Right ventricle myocardium inferior (tissue), 1 donor: ENCODE measurements around the gene RPS2. TPM values are rescaled to one million over a fixed set of nuclear protein-coding genes. Genes with fewer than 3 reads are reported as not detected.
A peak's percentile ranks its signal among the peaks of the same experiment; 100 is the strongest.

Experiments used
- ATAC-seq: fragments of 200-7000 bp; cut with Tn5 transposase; one replicate; pipeline ENCODE4 v1.9.1; 2020; ENCODE audit warnings: mild to moderate bottlenecking, moderate library complexity
- DNase-seq: peaks from one replicate; pipeline ENCODE4 v3.0.0; 2021; ENCODE audit errors: missing footprints
- intact Hi-C: fragments of 100-400 bp; cut with DNase I; formaldehyde crosslinking; loops from one replicate; pipeline ENCODE4 v1.11.0; 2022
- total RNA-seq: library from RNA; stranded (reverse); fragmentation: NEBNext Ultra II Directional; extraction: Animal tissue kit (Norgen Biotek cat#: 25700); gene quantifications from one replicate; pipeline ENCODE4 v1.2.1, GENCODE V29; 2021
- donor health status: DM: no; HTN: yes; CAD: no; lungs with severe emphysema.

Gene RPS2
- total RNA-seq, 1 donor from 2014 or later: 907 TPM

GRCh38 chr16:2001456-2002355 is 37.1 kb upstream of the RPS2 start:
- no peak for DNase-seq
- intact Hi-C loops: no loop called here
- no peak for ATAC-seq

- intact Hi-C loops: no loop called here
Measured at GRCh38 chr16:2001035-2001434, 36.4 kb upstream of the RPS2 start.

GRCh38 chr16:1999866-2000514 is 35.4 kb upstream of the RPS2 start:
- ATAC-seq (no peak), DNase-seq (no peak)
- intact Hi-C loops: no loop called here

More at GRCh38 chr16:2001035-2001434, 36.4 kb upstream of the RPS2 start:
- ATAC-seq: no peak
- DNase-seq: no peak

GRCh38 chr16:1998852-1999801 is 34.5 kb upstream of the RPS2 start:
- DNase-seq (no peak), ATAC-seq (no peak)
- intact Hi-C loops: no loop called here

- ATAC-seq (no peak), DNase-seq (no peak)
- intact Hi-C loops: no loop called here
Measured at GRCh38 chr16:1998360-1998835, 33.8 kb upstream of the RPS2 start.

GRCh38 chr16:1997494-1998359 is 33.1 kb upstream of the RPS2 start:
- DNase-seq (no peak), ATAC-seq (peak; percentile 14)
- intact Hi-C loops: no loop called here

- ATAC-seq: no peak
- intact Hi-C loops: no loop called here
- DNase-seq: no peak
Measured at GRCh38 chr16:1993731-1994131, 29.1 kb upstream of the RPS2 start.

- DNase-seq: no peak
- ATAC-seq: no peak
- intact Hi-C loops: no loop called here
Measured at GRCh38 chr16:1992704-1993317, 28.2 kb upstream of the RPS2 start.

GRCh38 chr16:1991948-1992703 is 27.5 kb upstream of the RPS2 start:
- DNase-seq (peak; percentile 98), ATAC-seq (peak; percentile 92)
- intact Hi-C loops: no loop called here

- no peak for ATAC-seq
- DNase-seq: no peak
- intact Hi-C loops: no loop called here
Measured at GRCh38 chr16:1991588-1991947, 26.9 kb upstream of the RPS2 start.

- DNase-seq (peak; percentile 46), ATAC-seq (no peak)
- intact Hi-C loops: no loop called here
Measured at GRCh38 chr16:1991135-1991551, 26.5 kb upstream of the RPS2 start.

GRCh38 chr16:1990351-1991134 is 25.9 kb upstream of the RPS2 start:
- DNase-seq (peak; percentile 59), ATAC-seq (no peak)
- intact Hi-C loops: no loop called here

GRCh38 chr16:1990101-1990350 is 25.4 kb upstream of the RPS2 start:
- no peak for ATAC-seq
- intact Hi-C loops: no loop called here
- DNase-seq: no peak

GRCh38 chr16:1989209-1990100 is 24.8 kb upstream of the RPS2 start, which contains the start of gene SYNGR3:
Gene SYNGR3, plus strand, starts transcription at chr16:1989970. Its CDS starts 133 bp downstream, at chr16:1990103.
- intact Hi-C loops: no loop called here
- DNase-seq (peak; percentile 56), ATAC-seq (no peak)

- no peak for ATAC-seq
- intact Hi-C loops: no loop called here
- peak; percentile 56 for DNase-seq
Measured at GRCh38 chr16:1987198-1987597, 22.6 kb upstream of the RPS2 start.
